Natural killer cell (primary cell): ENCODE results near the gene STAT5B. TPM values are rescaled to one million over a fixed set of nuclear protein-coding genes. Genes with fewer than 3 reads are reported as not detected.
A peak's percentile ranks its signal among the peaks of the same experiment; 100 is the strongest.
"Not testable (repeated sequence)": the region's sequence is repeated elsewhere in the genome, so short reads cannot be mapped to it uniquely, and the experiment has no call there.

Experiments
- ATAC-seq, 3 donors: fragments of 150-1000 bp in 2 of 3; fragments of 200-7000 bp in 1 of 3; cut with Tn5 transposase; 1 replicate in 1 of 3; 2 replicates in 2 of 3; pipeline ENCODE4 v1.10.0; 2021; ENCODE audit warnings: mild to moderate bottlenecking in 2 of 3, moderate library complexity in 2 of 3
- DNase-seq, 2 donors: peaks; one replicate each; pipeline versions ENCODE4 v3.0.0 to v3.0.0-alpha.2; 2013 to 2021; ENCODE audit warnings: mixed read lengths in 1 of 2
- H3K27ac ChIP-seq: one replicate; pipeline ENCODE4 v1.5.1; 2013; ENCODE audit warnings: mild to moderate bottlenecking, low read length
- H3K27me3 ChIP-seq: one replicate; pipeline ENCODE4 v1.6.1; 2013; ENCODE audit warnings: low read length; ENCODE audit not compliant: control insufficient read depth, insufficient read depth
- H3K36me3 ChIP-seq: one replicate; pipeline ENCODE4 v1.6.1; 2013; ENCODE audit warnings: low read length; ENCODE audit not compliant: control insufficient read depth, insufficient read depth
- H3K4me1 ChIP-seq: one replicate; pipeline ENCODE4 v1.6.1; 2013; ENCODE audit warnings: low read length; ENCODE audit not compliant: control insufficient read depth, insufficient read depth
- H3K4me3 ChIP-seq: one replicate; pipeline ENCODE4 v1.5.1; 2013; ENCODE audit warnings: low read length
- H3K9me3 ChIP-seq: one replicate; pipeline ENCODE4 v1.6.1; 2013; ENCODE audit warnings: low read length; ENCODE audit not compliant: control insufficient read depth, insufficient read depth
- H3K27ac Mint-ChIP-seq, 2 donors: one replicate each; pipeline ENCODE4 v1.8.0; 2022; ENCODE audit warnings: mild to moderate bottlenecking in 2 of 2, mixed read lengths in 2 of 2, moderate library complexity in 1 of 2
- H3K27me3 Mint-ChIP-seq, 2 donors: one replicate each; pipeline ENCODE4 v1.8.0; 2022; ENCODE audit warnings: low read depth in 2 of 2, mixed read lengths in 2 of 2
- H3K36me3 Mint-ChIP-seq: one replicate; pipeline ENCODE4 v1.8.0; 2022; ENCODE audit warnings: mixed read lengths
- H3K4me1 Mint-ChIP-seq, 2 donors: one replicate each; pipeline ENCODE4 v1.8.0; 2022; ENCODE audit warnings: mixed read lengths in 2 of 2
- H3K4me3 Mint-ChIP-seq: one replicate; pipeline ENCODE4 v1.8.0; 2022; ENCODE audit warnings: mild to moderate bottlenecking, moderate library complexity, mixed read lengths
- H3K9me3 Mint-ChIP-seq, 2 donors: one replicate each; pipeline ENCODE4 v1.8.0; 2022; ENCODE audit warnings: mixed read lengths in 2 of 2
- WGBS: methylation state at CpG from one replicate; pipeline ENCODE4 v1.1.7; 2013; ENCODE audit warnings: missing lambda C conversion rate; ENCODE audit not compliant: insufficient coverage; 5-methylcytosine and 5-hydroxymethylcytosine counted together
- intact Hi-C: fragments of 100-400 bp; cut with micrococcal nuclease; formaldehyde crosslinking; loops from one replicate; pipeline ENCODE4 v1.14.2; 2022
- total RNA-seq, 4 donors: library from RNA; stranded (reverse); fragments of 120-200 nt in 1 of 4; gene quantifications; one replicate each; pipeline versions ENCODE4 v1.2.3 to v1.2.4, GENCODE V29; 2013 to 2022
- TF ChIP-seq, protein P1 (sequence below): fragments of 200-600 bp; IDR thresholded peaks from one replicate; pipeline ENCODE4 v1.8.0; 2022; ENCODE audit warnings: antibody characterized with exemption

Gene STAT5B
- total RNA-seq, 3 donors from 2014 or later (not counting 1 experiment from before 2014, with no cell fraction given), result 79.9 to 112 (median 103) TPM

DNA sequence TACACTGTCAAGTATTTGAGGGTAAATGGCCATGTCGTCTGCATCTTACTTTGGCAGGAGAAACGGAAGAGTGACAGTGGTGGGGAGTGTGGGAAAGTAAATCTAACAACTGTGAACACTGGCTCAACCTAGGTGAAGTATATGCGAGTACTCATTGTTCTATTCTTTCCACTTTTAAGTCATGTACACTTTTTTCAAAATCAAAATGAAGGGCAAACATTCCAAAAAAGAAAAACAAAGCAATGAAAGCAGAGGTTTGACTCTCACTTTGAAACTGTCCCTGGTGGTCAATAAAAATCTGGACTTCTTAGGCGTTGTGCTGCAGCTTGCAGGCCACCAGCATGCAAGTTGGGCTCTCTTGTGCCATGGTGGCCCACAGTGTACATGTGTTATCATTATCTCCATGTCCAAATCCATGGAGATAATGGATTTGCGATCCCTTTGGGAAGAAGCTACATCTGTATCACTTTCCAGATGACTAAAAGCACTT lies 32.7 kb downstream of the STAT5B start:
- Mint-ChIP-seq H3K4me3 (no peak overlapping the region), H3K27me3 (no peaks in the 10 kb centered on the region), H3K4me1 (peaks cover 25 to 34% of the 10 kb centered on the region in 2 donors), H3K9me3 (no peaks in the 10 kb centered on the region), H3K36me3 (no peaks in the 10 kb centered on the region), H3K27ac (peak overlapping the region; percentile 12 to 50)
- H3K27me3 ChIP-seq, result no peaks in the 10 kb centered on the region
- TF ChIP-seq, protein P1, sequence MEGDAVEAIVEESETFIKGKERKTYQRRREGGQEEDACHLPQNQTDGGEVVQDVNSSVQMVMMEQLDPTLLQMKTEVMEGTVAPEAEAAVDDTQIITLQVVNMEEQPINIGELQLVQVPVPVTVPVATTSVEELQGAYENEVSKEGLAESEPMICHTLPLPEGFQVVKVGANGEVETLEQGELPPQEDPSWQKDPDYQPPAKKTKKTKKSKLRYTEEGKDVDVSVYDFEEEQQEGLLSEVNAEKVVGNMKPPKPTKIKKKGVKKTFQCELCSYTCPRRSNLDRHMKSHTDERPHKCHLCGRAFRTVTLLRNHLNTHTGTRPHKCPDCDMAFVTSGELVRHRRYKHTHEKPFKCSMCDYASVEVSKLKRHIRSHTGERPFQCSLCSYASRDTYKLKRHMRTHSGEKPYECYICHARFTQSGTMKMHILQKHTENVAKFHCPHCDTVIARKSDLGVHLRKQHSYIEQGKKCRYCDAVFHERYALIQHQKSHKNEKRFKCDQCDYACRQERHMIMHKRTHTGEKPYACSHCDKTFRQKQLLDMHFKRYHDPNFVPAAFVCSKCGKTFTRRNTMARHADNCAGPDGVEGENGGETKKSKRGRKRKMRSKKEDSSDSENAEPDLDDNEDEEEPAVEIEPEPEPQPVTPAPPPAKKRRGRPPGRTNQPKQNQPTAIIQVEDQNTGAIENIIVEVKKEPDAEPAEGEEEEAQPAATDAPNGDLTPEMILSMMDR, result no peak
- H3K4me3 ChIP-seq, result no peak overlapping the region
- no peak overlapping the region for H3K27ac ChIP-seq
- no peaks in the 10 kb centered on the region for H3K9me3 ChIP-seq
- H3K4me1 ChIP-seq, result peaks cover 15% of the 10 kb centered on the region
- DNase-seq (no peak), ATAC-seq (peak in 1 of 3 donors; percentile 32)
- 83% methylated on average over 5 of the region's 5 CpGs for WGBS
- no peaks in the 10 kb centered on the region for H3K36me3 ChIP-seq
- intact Hi-C loops, result no loop called here

DNA sequence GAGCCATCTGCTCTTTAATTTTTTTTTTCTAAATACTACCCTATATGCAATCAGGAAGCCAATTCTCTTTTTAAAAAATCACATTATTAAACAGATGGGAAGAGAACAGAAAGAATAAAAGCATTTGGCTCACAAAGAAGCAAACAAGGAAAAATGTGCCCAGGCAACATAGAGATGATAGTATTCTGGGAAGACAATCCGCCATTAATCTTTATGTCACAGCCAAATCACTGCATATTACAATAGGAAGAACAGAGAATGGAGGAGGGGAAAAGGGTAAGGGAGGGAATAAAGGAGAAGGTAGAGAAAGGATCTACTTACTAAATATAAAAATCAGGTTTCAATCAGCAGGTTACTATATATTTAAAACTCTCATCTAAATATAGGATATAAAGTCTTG lies 34.3 kb downstream of the STAT5B start:
- Histone ChIP-seq H3K4me3 (no peak overlapping the region), H3K36me3 (no peaks in the 10 kb centered on the region), H3K9me3 (no peaks in the 10 kb centered on the region), H3K27me3 (no peaks in the 10 kb centered on the region), H3K27ac (no peak overlapping the region), H3K4me1 (peaks cover 5% of the 10 kb centered on the region)
- peaks cover 15 to 29% of the 10 kb centered on the region in 2 donors for H3K4me1 Mint-ChIP-seq
- intact Hi-C loops, result no loop called here
- no peak for DNase-seq
- H3K27me3 Mint-ChIP-seq, result no peaks in the 10 kb centered on the region
- H3K36me3 Mint-ChIP-seq, result no peaks in the 10 kb centered on the region
- no CpG with 5 or more reads among the region's 1 CpG for whole genome bisulfite sequencing
- no peaks in the 10 kb centered on the region for H3K9me3 Mint-ChIP-seq
- TF ChIP-seq, protein P1, result no peak
- no peak overlapping the region for H3K4me3 Mint-ChIP-seq
- H3K27ac Mint-ChIP-seq, result peak overlapping the region; percentile 5 to 31
- ATAC-seq, result no peak

DNA sequence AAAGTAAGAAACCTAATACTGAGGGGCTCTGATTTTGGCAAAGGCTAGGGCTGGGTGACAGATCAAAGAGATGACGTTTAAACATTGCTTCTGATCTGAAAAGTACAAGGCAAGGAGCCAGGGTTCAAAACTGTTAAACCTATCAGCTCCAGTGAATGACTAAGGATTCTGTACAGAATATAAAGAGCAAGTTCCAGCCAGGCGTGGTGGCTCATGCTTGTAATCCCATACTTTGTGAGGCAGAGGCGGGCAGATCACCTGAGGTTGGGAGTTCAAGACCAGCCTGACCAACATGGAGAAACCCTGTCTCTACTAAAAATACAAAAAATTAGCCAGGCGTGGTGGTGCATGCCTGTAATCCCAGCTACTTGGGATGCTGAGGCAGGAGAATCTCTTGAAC lies 35.3 kb downstream of the STAT5B start:
- H3K4me1 Mint-ChIP-seq, result peaks cover 13 to 29% of the 10 kb centered on the region in 2 donors
- H3K27ac ChIP-seq, H3K9me3 Mint-ChIP-seq, H3K27me3 Mint-ChIP-seq, H3K4me1 ChIP-seq, H3K27me3 ChIP-seq, H3K36me3 ChIP-seq, DNase-seq, ATAC-seq, H3K9me3 ChIP-seq, H3K4me3 ChIP-seq, intact Hi-C loops, H3K36me3 Mint-ChIP-seq, H3K4me3 Mint-ChIP-seq: not testable (repeated sequence)
- WGBS, result 84% methylated on average over 3 of the region's 4 CpGs
- H3K27ac Mint-ChIP-seq, result peak overlapping the region; percentile 5 to 31

DNA sequence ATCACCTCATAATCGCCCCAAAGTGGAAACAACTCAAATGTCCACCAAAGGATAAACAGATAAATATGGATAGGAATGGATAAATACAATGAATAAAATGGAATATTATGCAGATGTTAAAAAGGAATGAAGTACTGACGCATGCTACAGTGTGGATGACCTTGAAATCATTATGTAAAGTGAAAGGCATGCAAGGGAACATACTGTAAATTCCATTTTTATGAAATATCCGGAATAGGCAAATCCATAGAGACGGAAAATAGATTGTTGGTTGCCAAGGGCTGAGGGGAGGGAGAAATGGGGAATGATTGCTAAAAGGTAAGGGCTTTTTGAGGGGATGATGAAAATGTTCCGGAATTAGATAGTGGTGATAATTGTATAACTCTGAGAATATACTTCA lies 36.0 kb downstream of the STAT5B start:
- H3K4me1 Mint-ChIP-seq, result peaks cover 14 to 29% of the 10 kb centered on the region in 2 donors
- peak overlapping the region in 1 of 2 donors; percentile 5 for H3K27ac Mint-ChIP-seq

DNA sequence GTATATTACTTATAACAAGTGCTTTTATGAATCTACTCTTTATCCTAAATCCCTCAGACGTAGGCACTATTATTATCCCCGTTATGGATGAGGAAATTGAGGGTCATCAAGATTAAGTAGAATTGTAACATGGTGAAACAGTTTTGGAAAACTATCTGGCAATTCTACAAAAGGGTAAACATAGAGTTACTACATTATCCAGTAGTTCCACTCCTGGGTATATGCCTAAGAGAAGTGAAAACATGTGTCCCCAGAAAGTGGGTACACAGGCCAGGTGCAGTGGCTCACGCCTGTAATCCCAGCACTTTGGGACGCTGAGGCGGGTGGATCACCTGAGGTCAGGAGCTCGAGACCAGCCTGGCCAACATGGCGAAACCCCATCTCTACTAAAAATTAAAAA lies 36.6 kb downstream of the STAT5B start:
- H3K36me3 ChIP-seq, H3K4me1 ChIP-seq, ATAC-seq, H3K4me3 ChIP-seq, H3K9me3 ChIP-seq, H3K4me3 Mint-ChIP-seq, intact Hi-C loops, H3K36me3 Mint-ChIP-seq, DNase-seq, H3K27ac ChIP-seq, H3K9me3 Mint-ChIP-seq, H3K27ac Mint-ChIP-seq, H3K27me3 Mint-ChIP-seq, H3K27me3 ChIP-seq: not testable (repeated sequence)
- peaks cover 17 to 29% of the 10 kb centered on the region in 2 donors for H3K4me1 Mint-ChIP-seq
- WGBS, result 97% methylated on average over 3 of the region's 7 CpGs

More for the DNA sequence above, 36.0 kb downstream of the STAT5B start:
- H3K4me3 Mint-ChIP-seq, result no peak overlapping the region
- no peak overlapping the region for H3K4me3 ChIP-seq
- no peaks in the 10 kb centered on the region for H3K4me1 ChIP-seq
- H3K36me3 ChIP-seq, result no peaks in the 10 kb centered on the region
- no peak for ATAC-seq
- no peak for DNase-seq
- H3K27ac ChIP-seq, result no peak overlapping the region
- H3K36me3 Mint-ChIP-seq, result no peaks in the 10 kb centered on the region
- intact Hi-C loops, result no loop called here
- no peaks in the 10 kb centered on the region for H3K27me3 ChIP-seq
- H3K27me3 Mint-ChIP-seq, result no peaks in the 10 kb centered on the region
- 98% methylated on average over 4 of the region's 5 CpGs for WGBS
- no peaks in the 10 kb centered on the region for H3K9me3 ChIP-seq
- TF ChIP-seq, protein P1, result no peak
- no peaks in the 10 kb centered on the region for H3K9me3 Mint-ChIP-seq
